Smooth muscle cell (in vitro differentiated cells): ENCODE data around the gene PIK3CB. TPM values are rescaled to one million over a fixed set of nuclear protein-coding genes. Genes with fewer than 3 reads are reported as not detected.
"Not testable (repeated sequence)": the region's sequence is repeated elsewhere in the genome, so short reads cannot be mapped to it uniquely, and the experiment has no call there.

Experiments
- DNase-seq: peaks from one replicate; lab custom pipeline; 2025; ENCODE audit not compliant: unreplicated experiment; lab: John Stamatoyannopoulos, UW
- H2AFZ ChIP-seq: fragments of 200-600 bp; sonication (generic); 2 replicates; pipeline ENCODE4 v1.6.0; 2016; ENCODE audit warnings: antibody characterized with exemption, low read depth, mild to moderate bottlenecking
- H3F3A ChIP-seq: fragments of 200-600 bp; sonication (generic); 2 replicates; pipeline ENCODE4 v1.6.0; 2017; ENCODE audit warnings: antibody characterized with exemption, low read depth
- H3K27ac ChIP-seq: fragments of 200-600 bp; sonication (generic); 2 replicates; pipeline ENCODE4 v1.5.1; 2016; ENCODE audit warnings: low read depth, mild to moderate bottlenecking
- H3K27me3 ChIP-seq: fragments of 200-600 bp; sonication (generic); 2 replicates; pipeline ENCODE4 v1.6.1; 2016; ENCODE audit warnings: low read depth, mild to moderate bottlenecking
- H3K36me3 ChIP-seq: fragments of 200-600 bp; sonication (generic); 2 replicates; pipeline ENCODE4 v1.5.1; 2016; ENCODE audit warnings: low read depth
- H3K4me1 ChIP-seq: fragments of 200-600 bp; sonication (generic); 2 replicates; pipeline ENCODE4 v1.5.1; 2016; ENCODE audit warnings: low read depth
- H3K4me2 ChIP-seq: fragments of 200-600 bp; sonication (generic); 2 replicates; pipeline ENCODE4 v1.6.0; 2016; ENCODE audit warnings: mild to moderate bottlenecking
- H3K4me3 ChIP-seq: fragments of 200-600 bp; sonication (generic); 2 replicates; pipeline ENCODE4 v1.5.1; 2016; ENCODE audit warnings: mild to moderate bottlenecking
- H3K79me2 ChIP-seq: fragments of 200-600 bp; sonication (generic); 2 replicates; pipeline ENCODE4 v1.6.0; 2016; ENCODE audit warnings: low read depth, mild to moderate bottlenecking
- H3K9ac ChIP-seq: fragments of 200-600 bp; sonication (generic); 2 replicates; pipeline ENCODE4 v1.6.0; 2016; ENCODE audit warnings: low read depth
- H3K9me3 ChIP-seq: fragments of 200-600 bp; sonication (generic); replicated peaks from 2 replicates; pipeline ENCODE4 v1.5.1; 2016; ENCODE audit warnings: low read depth
- H4K20me1 ChIP-seq: fragments of 200-600 bp; sonication (generic); 2 replicates; pipeline ENCODE4 v1.6.0; 2016; ENCODE audit warnings: low read depth
- CTCF ChIP-seq: fragments of 200-600 bp; sonication (generic); IDR thresholded peaks from 2 replicates; pipeline ENCODE4 v1.5.1; 2017; ENCODE audit warnings: borderline replicate concordance, mild to moderate bottlenecking, antibody characterized with exemption; ENCODE audit not compliant: insufficient read depth, poor library complexity, severe bottlenecking
- WGBS: methylation state at CpG from one replicate; pipeline ENCODE4 v1.1.7; 2016; ENCODE audit warnings: low lambda C conversion rate; 5-methylcytosine and 5-hydroxymethylcytosine counted together
- polyA plus RNA-seq: library from polyadenylated mRNA; unstranded; fragments of >200 nt; fragmentation: Nextera tagmentation; extraction: Ambion mirVana; gene quantifications from 2 replicates; pipeline ENCODE4 v1.2.1, GENCODE V29; 2016
- total RNA-seq: library from RNA; depleted of rRNA; stranded (reverse); fragments of >200 nt; gene quantifications from 2 replicates; pipeline ENCODE4 v1.2.3, GENCODE V29; 2014

The PIK3CB gene
- total and polyA plus RNA-seq, 2 experiments from 2014 or later, result 2.6 to 4.5 TPM

- Histone ChIP-seq H3F3A (no peaks in the 10 kb centered on the region), H2AFZ (no peak overlapping the region), H3K9ac (no peak overlapping the region), H3K27me3 (peaks cover 5% of the 10 kb centered on the region), H3K36me3 (no peaks in the 10 kb centered on the region), H3K79me2 (peaks cover 15% of the 10 kb centered on the region), H3K27ac (no peak overlapping the region), H3K4me3 (no peak overlapping the region), H3K4me2 (no peak overlapping the region), H3K4me1 (peaks cover 18% of the 10 kb centered on the region), H4K20me1 (peaks cover 55% of the 10 kb centered on the region), H3K9me3 (no peaks in the 10 kb centered on the region)
- no peak for DNase-seq
- WGBS, result 98% methylated on average over 7 of the region's 7 CpGs
- no peak for TF ChIP-seq CTCF
Observed at GRCh38 chr3:138827222-138827621, 7.5 kb downstream of the PIK3CB start.

- Histone ChIP-seq H3K27ac (no peak overlapping the region), H4K20me1 (peaks cover 67% of the 10 kb centered on the region), H3K36me3 (no peaks in the 10 kb centered on the region), H3F3A (no peaks in the 10 kb centered on the region), H3K4me2 (no peak overlapping the region), H3K9ac (no peak overlapping the region), H3K4me3 (no peak overlapping the region), H3K27me3 (peaks cover 10% of the 10 kb centered on the region), H2AFZ (no peak overlapping the region), H3K4me1 (peaks cover 18% of the 10 kb centered on the region), H3K9me3 (no peaks in the 10 kb centered on the region), H3K79me2 (peaks cover 7% of the 10 kb centered on the region)
- 100% methylated on average over 2 of the region's 2 CpGs for WGBS
- DNase-seq, result no peak
- TF ChIP-seq CTCF, result no peak
Observed at GRCh38 chr3:138825336-138825735, 9.4 kb downstream of the PIK3CB start.

- Histone ChIP-seq H3K79me2 (peaks cover 7% of the 10 kb centered on the region), H4K20me1 (peaks cover 64% of the 10 kb centered on the region), H3K4me2 (no peak overlapping the region), H3K9ac (no peak overlapping the region), H3K4me1 (peaks cover 18% of the 10 kb centered on the region), H3K36me3 (no peaks in the 10 kb centered on the region), H3K27ac (no peak overlapping the region), H3K9me3 (no peaks in the 10 kb centered on the region), H3F3A (no peaks in the 10 kb centered on the region), H3K27me3 (peaks cover 10% of the 10 kb centered on the region), H3K4me3 (no peak overlapping the region), H2AFZ (no peak overlapping the region)
- DNase-seq, result no peak
- TF ChIP-seq CTCF, result no peak
- WGBS, result 16% methylated on average over 1 of the region's 1 CpG
Observed at GRCh38 chr3:138824114-138824506, 10.6 kb downstream of the PIK3CB start.

GRCh38 chr3:138820379-138820778 lies 14.3 kb downstream of the PIK3CB start:
- DNase-seq, H3F3A ChIP-seq, H3K4me2 ChIP-seq, H3K79me2 ChIP-seq, H3K27me3 ChIP-seq, H2AFZ ChIP-seq, H3K27ac ChIP-seq, H3K9me3 ChIP-seq, H3K9ac ChIP-seq, H3K4me3 ChIP-seq, H3K36me3 ChIP-seq: not testable (repeated sequence)
- WGBS, result 96% methylated on average over 4 of the region's 4 CpGs
- Histone ChIP-seq H4K20me1 (peaks cover 68% of the 10 kb centered on the region), H3K4me1 (peaks cover 18% of the 10 kb centered on the region)
